ENCODE measurements around the gene IGFBP6. TPM values are rescaled to one million over a fixed set of nuclear protein-coding genes. Genes with fewer than 3 reads are reported as not detected.

Gene IGFBP6
- polyA plus RNA-seq, 1 donor from 2014 or later: not detected

DNA sequence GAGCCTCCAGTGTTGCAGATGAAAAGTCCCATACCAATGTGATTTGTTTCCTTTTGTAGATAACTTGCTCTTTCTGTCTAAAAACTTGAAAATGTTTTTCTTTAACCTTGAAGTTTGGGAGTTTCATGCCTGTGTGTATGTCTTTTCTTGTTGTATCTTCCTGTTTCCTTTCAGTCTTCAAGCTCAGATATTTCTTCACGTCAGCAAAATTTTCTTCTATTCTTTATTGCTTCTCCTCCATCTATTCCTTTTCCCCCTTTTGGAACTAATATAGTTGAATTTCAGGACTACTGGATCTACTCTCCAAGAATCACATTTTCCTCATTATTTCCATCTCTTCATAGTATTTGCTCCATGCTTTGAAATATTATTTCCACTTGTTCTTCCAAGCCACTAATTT lies 29.7 kb downstream of the IGFBP6 start:
- Histone ChIP-seq H3K27me3 (ENCODE audit: insufficient read depth, low read depth, low read length) (no peaks in the 10 kb centered on the region), H3K79me2 (replicated peaks; ENCODE audit: insufficient read depth, low read length) (no peaks in the 10 kb centered on the region), H3K9me3 (ENCODE audit: low read length) (no peaks in the 10 kb centered on the region), H3K4me3 (ENCODE audit: low read length) (no peak overlapping the region), H3K27ac (ENCODE audit: low read length) (no peak overlapping the region), H3K4me2 (ENCODE audit: low read length) (no peak overlapping the region), H3K9me2 (ENCODE audit: insufficient read depth, low read length) (no peaks in the 10 kb centered on the region), H3K9ac (ENCODE audit: low read length) (no peak overlapping the region), H3F3A (ENCODE audit: insufficient read depth, low read length, poor library complexity, severe bottlenecking) (no peaks in the 10 kb centered on the region), H4K20me1 (ENCODE audit: insufficient read depth) (no peaks in the 10 kb centered on the region), H2AFZ (ENCODE audit: low read depth, low read length) (no peak overlapping the region), H3K36me3 (ENCODE audit: insufficient read depth, low read length) (no peaks in the 10 kb centered on the region)
- TF ChIP-seq, protein P1, sequence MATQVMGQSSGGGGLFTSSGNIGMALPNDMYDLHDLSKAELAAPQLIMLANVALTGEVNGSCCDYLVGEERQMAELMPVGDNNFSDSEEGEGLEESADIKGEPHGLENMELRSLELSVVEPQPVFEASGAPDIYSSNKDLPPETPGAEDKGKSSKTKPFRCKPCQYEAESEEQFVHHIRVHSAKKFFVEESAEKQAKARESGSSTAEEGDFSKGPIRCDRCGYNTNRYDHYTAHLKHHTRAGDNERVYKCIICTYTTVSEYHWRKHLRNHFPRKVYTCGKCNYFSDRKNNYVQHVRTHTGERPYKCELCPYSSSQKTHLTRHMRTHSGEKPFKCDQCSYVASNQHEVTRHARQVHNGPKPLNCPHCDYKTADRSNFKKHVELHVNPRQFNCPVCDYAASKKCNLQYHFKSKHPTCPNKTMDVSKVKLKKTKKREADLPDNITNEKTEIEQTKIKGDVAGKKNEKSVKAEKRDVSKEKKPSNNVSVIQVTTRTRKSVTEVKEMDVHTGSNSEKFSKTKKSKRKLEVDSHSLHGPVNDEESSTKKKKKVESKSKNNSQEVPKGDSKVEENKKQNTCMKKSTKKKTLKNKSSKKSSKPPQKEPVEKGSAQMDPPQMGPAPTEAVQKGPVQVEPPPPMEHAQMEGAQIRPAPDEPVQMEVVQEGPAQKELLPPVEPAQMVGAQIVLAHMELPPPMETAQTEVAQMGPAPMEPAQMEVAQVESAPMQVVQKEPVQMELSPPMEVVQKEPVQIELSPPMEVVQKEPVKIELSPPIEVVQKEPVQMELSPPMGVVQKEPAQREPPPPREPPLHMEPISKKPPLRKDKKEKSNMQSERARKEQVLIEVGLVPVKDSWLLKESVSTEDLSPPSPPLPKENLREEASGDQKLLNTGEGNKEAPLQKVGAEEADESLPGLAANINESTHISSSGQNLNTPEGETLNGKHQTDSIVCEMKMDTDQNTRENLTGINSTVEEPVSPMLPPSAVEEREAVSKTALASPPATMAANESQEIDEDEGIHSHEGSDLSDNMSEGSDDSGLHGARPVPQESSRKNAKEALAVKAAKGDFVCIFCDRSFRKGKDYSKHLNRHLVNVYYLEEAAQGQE (IDR thresholded peaks at IDR 0.05; ENCODE audit: borderline replicate concordance): no peak
- TF ChIP-seq, protein P2, sequence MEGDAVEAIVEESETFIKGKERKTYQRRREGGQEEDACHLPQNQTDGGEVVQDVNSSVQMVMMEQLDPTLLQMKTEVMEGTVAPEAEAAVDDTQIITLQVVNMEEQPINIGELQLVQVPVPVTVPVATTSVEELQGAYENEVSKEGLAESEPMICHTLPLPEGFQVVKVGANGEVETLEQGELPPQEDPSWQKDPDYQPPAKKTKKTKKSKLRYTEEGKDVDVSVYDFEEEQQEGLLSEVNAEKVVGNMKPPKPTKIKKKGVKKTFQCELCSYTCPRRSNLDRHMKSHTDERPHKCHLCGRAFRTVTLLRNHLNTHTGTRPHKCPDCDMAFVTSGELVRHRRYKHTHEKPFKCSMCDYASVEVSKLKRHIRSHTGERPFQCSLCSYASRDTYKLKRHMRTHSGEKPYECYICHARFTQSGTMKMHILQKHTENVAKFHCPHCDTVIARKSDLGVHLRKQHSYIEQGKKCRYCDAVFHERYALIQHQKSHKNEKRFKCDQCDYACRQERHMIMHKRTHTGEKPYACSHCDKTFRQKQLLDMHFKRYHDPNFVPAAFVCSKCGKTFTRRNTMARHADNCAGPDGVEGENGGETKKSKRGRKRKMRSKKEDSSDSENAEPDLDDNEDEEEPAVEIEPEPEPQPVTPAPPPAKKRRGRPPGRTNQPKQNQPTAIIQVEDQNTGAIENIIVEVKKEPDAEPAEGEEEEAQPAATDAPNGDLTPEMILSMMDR (IDR thresholded peaks at IDR 0.05; ENCODE audit: poor library complexity, severe bottlenecking): no peak
- TF ChIP-seq EZH2 (IDR thresholded peaks at IDR 0.05; ENCODE audit: borderline replicate concordance, insufficient read depth, low read length, poor library complexity, severe bottlenecking) (no peak), MXI1 (conservative IDR thresholded peaks at IDR 0.05; ENCODE audit: poor library complexity, severe bottlenecking) (no peak), EP300 (conservative IDR thresholded peaks at IDR 0.05; ENCODE audit: poor library complexity, severe bottlenecking) (no peak), RAD21 (conservative IDR thresholded peaks at IDR 0.05) (no peak), TAF1 (IDR thresholded peaks at IDR 0.05; ENCODE audit: low read depth) (no peak), SMC3 (conservative IDR thresholded peaks at IDR 0.05; ENCODE audit: poor library complexity) (no peak), POLR2AphosphoS5 (IDR thresholded peaks at IDR 0.05) (no peak)

DNA sequence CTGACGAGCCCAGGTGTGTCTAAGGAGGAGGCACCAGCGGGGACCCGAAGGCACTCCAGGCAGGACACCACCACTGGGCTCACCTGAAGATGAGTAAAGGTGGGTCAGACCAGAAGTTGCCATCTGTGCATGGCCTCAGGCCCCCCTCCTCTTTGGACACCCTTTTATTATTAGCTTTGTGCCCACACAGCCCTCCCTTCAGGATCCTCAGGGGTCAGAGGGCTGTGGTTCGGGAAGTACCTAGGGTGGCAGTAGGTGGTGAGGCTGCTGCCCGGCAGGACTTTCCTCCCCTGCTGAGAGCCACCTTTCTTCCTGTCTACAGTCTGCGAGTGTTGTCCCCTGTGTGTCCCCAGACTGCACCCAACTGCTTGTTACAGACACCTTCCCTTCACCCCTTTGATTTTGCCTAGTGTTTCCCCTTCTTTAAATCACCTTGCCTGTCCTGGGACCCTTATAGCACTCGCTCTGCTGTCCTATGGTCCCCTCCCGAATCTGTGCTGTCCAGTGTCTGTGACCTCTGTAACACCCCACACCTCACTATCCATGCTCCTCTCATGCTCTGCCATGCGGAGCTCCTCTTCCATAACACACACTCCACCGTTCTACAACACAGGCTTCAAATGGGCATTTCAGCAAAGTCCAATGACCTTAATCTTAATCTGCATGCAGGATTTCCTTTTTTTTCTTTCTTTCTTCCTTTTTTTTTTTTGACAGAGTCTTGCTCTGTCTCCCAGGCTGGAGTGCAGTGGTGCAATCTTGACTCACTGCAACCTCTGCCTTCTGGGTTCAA lies 31.5 kb downstream of the IGFBP6 start:
- H4K20me1 ChIP-seq (ENCODE audit: insufficient read depth): no peaks in the 10 kb centered on the region
- TF ChIP-seq EP300 (conservative IDR thresholded peaks at IDR 0.05; ENCODE audit: poor library complexity, severe bottlenecking) (no peak), POLR2AphosphoS5 (IDR thresholded peaks at IDR 0.05) (no peak), RAD21 (conservative IDR thresholded peaks at IDR 0.05) (no peak), MXI1 (conservative IDR thresholded peaks at IDR 0.05; ENCODE audit: poor library complexity, severe bottlenecking) (no peak), SMC3 (conservative IDR thresholded peaks at IDR 0.05; ENCODE audit: poor library complexity) (no peak), TAF1 (IDR thresholded peaks at IDR 0.05; ENCODE audit: low read depth) (no peak), EZH2 (IDR thresholded peaks at IDR 0.05; ENCODE audit: borderline replicate concordance, insufficient read depth, low read length, poor library complexity, severe bottlenecking) (no peak)
- TF ChIP-seq, protein P1 (IDR thresholded peaks at IDR 0.05; ENCODE audit: borderline replicate concordance): no peak
- TF ChIP-seq, protein P2 (IDR thresholded peaks at IDR 0.05; ENCODE audit: poor library complexity, severe bottlenecking): no peak
- H3K4me2 ChIP-seq (ENCODE audit: low read length): no peak overlapping the region
- no peak overlapping the region for H3K4me3 ChIP-seq (ENCODE audit: low read length)
- H3K27me3 ChIP-seq (ENCODE audit: insufficient read depth, low read depth, low read length): no peaks in the 10 kb centered on the region
- H3F3A ChIP-seq (ENCODE audit: insufficient read depth, low read length, poor library complexity, severe bottlenecking): no peaks in the 10 kb centered on the region
- H2AFZ ChIP-seq (ENCODE audit: low read depth, low read length): no peak overlapping the region
- H3K9ac ChIP-seq (ENCODE audit: low read length): no peak overlapping the region
- no peaks in the 10 kb centered on the region for H3K9me3 ChIP-seq (ENCODE audit: low read length)
- no peak overlapping the region for H3K27ac ChIP-seq (ENCODE audit: low read length)
- H3K36me3 ChIP-seq (ENCODE audit: insufficient read depth, low read length): no peaks in the 10 kb centered on the region
- H3K9me2 ChIP-seq (ENCODE audit: insufficient read depth, low read length): no peaks in the 10 kb centered on the region
- H3K79me2 ChIP-seq (replicated peaks; ENCODE audit: insufficient read depth, low read length): no peaks in the 10 kb centered on the region

Data from neural cell (in vitro differentiated cells).